ENCODE data around the gene C8A. TPM values are rescaled to one million over a fixed set of nuclear protein-coding genes. Genes with fewer than 3 reads are reported as not detected.

C8A gene
- total and polyA plus RNA-seq, 2 of the 8 experiments (the other 6 are each of a cell fraction or from before 2014, with no cell fraction given) = not detected

DNA sequence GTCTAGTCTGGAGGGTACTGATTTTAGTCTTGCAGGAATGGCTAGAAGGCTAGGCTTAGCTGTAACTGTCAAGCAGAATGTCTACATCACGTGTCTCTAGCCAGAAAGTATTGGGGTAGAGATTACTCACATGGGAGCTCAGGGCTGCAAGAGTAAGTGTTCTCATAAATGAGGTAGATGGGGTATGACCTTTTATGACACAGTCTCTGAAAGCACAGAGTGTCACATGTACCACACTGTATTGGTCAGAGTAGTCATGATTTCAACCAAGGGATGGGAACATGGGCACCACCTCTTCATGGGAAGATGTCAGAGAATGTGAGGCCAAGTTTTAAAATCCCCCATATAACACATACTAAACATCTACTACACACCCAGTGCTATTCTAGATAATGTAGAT lies 38.3 kb upstream of the C8A start (continued):
- no peak for TF ChIP-seq CHD7 (IDR thresholded peaks at IDR 0.05; ENCODE audit: insufficient replicate concordance, low read length)
- no peak for TF ChIP-seq TEAD4 (IDR thresholded peaks at IDR 0.05; ENCODE audit: low read depth, low read length)
- TF ChIP-seq POU5F1 (IDR thresholded peaks at IDR 0.05; ENCODE audit: low read depth, low read length) = no peak
- no peak for TF ChIP-seq CHD1 (IDR thresholded peaks at IDR 0.05; ENCODE audit: low read depth, low read length)
- no peak for TF ChIP-seq BACH1 (IDR thresholded peaks at IDR 0.05; ENCODE audit: low read length)
- no peak for TF ChIP-seq SUZ12 (IDR thresholded peaks at IDR 0.05; ENCODE audit: low read length)
- no peak for TF ChIP-seq RAD21 (IDR thresholded peaks at IDR 0.05 in 1 of 2, conservative IDR thresholded peaks at IDR 0.05 in 1 of 2; ENCODE audit: low read depth in 2 of 2, low read length in 2 of 2)
- TF ChIP-seq NRF1 (IDR thresholded peaks at IDR 0.05; ENCODE audit: low read depth, low read length) = no peak
- TF ChIP-seq POLR2A (IDR thresholded peaks at IDR 0.05; ENCODE audit: control extremely low read depth in 1 of 2, low read depth in 2 of 2, low read length in 2 of 2) = no peak

All from H1 (cell line).